GM12872 (cell line): Measurements from ENCODE around the gene PTPDC1.

Source experiments
- TF ChIP-seq, protein P1 (sequence below): IDR thresholded peaks from 3 replicates; pipeline ENCODE4 v1.5.1; 2011; ENCODE audit warnings: low read depth, mild to moderate bottlenecking, low read length, moderate library complexity; ENCODE audit not compliant: insufficient read depth

The PTPDC1 gene

DNA sequence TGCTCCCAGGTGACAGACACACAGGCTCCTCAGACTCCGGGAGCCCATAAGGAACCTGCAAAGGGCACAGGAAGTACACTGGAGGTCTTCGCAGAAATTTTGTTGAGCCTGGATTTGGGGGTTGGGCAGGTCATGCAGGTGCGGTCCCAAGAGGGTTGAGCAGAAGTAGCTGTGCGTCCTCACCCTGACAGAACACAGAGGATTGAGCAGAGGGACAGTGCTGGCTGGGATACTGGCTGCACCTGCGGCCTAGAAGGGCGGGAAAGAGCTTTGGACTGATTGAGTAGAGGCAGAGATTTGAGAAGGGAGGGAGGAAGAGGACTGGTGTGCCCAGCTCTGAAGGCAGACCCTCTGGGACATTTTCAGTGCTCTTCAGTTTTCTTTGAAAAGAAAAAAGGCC lies 65.4 kb downstream of the PTPDC1 start:
- TF ChIP-seq, protein P1, sequence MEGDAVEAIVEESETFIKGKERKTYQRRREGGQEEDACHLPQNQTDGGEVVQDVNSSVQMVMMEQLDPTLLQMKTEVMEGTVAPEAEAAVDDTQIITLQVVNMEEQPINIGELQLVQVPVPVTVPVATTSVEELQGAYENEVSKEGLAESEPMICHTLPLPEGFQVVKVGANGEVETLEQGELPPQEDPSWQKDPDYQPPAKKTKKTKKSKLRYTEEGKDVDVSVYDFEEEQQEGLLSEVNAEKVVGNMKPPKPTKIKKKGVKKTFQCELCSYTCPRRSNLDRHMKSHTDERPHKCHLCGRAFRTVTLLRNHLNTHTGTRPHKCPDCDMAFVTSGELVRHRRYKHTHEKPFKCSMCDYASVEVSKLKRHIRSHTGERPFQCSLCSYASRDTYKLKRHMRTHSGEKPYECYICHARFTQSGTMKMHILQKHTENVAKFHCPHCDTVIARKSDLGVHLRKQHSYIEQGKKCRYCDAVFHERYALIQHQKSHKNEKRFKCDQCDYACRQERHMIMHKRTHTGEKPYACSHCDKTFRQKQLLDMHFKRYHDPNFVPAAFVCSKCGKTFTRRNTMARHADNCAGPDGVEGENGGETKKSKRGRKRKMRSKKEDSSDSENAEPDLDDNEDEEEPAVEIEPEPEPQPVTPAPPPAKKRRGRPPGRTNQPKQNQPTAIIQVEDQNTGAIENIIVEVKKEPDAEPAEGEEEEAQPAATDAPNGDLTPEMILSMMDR = no peak

DNA sequence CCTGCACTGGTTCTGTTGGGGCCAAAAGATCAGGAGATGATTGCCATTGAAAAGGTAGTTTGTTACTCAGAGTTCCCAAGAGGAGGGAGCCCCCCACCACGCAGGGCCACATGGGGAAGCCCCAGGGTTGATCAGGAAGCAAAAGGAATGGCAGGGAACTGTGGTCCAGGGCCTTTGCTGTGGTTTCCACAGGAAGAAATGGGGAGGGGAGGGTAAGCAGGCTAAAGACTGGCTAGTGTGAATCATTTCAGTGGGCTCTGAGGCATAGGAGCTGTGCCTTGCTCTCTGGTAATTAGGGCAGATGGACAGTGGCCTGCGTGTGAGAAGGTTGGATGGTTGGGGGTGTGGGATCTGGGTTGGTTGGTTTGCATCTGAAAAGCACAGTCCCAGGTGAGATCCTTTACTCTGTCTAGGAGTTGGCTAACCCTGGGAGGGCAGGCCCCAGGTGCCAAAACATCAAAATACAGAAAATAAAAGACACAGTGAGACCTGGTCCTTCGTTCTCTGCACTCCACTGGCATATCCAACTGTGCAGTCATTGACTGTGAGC lies 66.1 kb downstream of the PTPDC1 start:
- TF ChIP-seq, protein P1 = no peak

DNA sequence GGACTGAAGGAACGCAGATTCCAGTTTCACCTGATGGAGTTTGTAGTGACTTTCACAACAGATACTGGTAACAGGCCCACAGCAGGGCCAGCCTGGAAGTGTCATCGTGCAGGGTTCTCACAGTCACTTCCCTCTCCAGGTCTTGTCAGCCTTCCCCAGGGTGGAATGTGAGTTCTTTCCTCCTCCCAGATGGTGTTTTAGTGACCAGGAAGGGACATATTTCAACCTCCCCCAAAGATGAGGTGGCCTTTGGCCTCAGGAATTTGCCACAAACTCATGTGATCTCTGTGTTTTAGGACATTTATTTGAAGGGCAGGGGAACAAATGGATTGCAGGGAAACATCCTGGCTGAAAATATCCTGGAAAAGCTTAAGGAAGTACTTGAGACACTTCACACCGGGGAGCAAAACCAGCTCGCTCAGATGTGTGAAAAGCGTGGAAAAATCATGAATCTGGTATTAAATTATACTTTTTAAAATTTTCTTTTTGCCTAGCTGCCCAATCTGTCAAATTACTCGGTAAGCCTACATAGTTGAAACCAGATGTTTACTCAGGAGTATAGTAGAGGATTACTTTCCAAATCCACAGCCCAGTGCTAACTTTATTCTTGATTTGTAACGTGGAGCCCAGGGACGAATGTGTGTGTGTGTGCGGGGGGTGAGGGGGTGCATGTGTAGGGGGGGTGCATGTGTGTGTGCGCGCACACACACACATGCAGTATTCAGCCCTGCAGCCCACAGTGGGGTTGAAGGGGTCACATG lies 66.8 kb downstream of the PTPDC1 start:
- TF ChIP-seq, protein P1 = no peak

DNA sequence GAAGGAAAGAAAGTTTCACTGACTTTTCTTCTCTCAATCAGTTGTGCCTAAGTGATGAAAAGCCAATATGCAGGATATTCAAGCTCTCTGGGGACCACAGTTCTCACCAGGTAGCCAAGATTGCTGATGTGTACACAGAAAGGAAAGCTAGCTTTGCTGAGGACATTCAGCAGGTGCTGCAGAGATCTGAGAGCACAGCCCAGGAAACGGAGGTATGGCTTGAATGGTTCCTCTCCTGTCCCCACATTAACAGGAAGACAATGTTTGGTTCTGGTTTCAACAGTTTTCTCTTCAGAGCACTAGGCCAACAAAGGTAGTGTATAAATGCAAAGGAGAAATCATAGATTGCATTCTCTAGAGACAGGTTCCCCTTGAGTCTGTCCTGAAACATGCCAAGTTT lies 69.6 kb downstream of the PTPDC1 start:
- TF ChIP-seq, protein P1 = no peak

DNA sequence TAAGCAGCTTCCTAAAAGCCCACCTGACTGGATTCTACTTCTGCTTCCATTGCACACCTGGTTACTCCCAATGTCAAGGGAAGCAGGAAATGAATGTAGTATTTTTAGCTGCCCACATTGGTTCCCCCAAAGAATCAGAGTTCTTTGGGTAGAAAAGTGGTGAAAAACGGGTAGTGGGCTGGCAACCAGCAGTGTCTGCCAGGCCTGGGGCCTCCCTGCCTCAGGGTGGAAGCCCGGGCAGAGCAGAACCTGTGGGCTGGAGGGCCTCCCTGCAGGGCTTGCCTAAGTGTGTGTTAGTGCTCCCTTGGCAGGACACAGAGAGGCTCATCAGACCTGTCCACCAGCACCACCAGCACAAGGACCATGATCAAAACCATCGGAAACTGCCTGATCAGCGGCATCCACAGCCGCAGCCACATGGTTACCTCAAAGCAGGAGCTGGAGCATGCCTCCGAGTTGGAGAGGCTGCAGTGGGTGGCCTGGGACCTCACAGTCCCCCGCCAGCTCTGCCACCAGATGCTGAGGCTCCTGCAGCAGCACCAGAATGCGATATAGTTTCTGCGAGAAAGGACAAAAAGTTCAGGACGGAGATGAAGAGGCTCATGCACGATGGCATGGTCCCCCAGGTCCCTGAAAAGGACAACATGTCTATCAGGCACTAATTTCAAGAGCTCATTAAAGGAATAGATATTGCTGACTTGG lies 72.2 kb downstream of the PTPDC1 start:
- TF ChIP-seq, protein P1 = no peak

DNA sequence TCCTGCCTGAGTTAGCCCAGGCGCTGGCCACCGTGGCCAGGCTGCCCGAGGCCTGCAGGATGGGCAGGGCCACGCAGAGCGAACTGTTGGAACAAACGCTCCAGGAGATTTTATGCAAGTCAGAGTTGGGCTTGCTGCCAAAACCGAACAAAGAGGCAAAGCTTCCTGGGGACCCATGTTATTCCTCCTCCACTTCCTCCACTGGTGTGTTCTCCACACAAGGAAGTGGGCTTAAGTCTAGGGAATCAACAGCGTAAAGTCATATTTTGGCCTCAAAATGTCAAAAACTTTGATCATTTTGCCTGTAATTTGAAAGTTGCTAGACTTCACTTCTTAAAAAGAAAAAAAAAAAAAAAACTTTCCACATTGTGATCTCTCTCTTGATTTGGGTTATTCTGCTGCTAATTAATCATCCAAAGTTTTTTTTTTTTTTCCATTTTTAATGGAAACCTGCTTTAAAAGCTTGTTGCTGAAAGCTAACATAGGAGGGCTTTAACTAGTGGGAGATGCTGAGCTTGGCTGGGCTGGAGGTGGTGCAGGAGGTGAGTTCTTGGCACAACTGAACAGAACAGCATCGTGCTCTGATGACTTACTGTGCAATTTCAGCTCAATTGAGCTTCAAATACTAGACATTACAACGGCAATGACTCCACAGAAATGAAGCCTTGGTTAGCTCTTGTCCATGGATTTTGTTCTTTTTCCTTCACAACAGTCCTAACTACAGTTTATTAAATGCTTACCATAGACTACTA lies 73.0 kb downstream of the PTPDC1 start:
- TF ChIP-seq, protein P1 = no peak
